K562 (cell line): Measurements from ENCODE around the gene SRCAP.

ENCODE experiments used
- BRCA1 ChIP-seq, 2 experiments: fragments of 450-650 bp in 1 of 2; sonication (generic) in 1 of 2; formaldehyde crosslinking in 1 of 2; IDR thresholded peaks; 2 replicates each; pipeline versions ENCODE4 v1.5.0 to v1.6.1; 2017 to 2020; ENCODE audit warnings: mild to moderate bottlenecking in 1 of 2, missing genetic modification reagents in 1 of 2
- CTCF ChIP-seq, 3 experiments: IDR thresholded peaks in 2 of 3; conservative IDR thresholded peaks in 1 of 3; 2 replicates each; pipeline ENCODE4 v1.5.1; 2011 to 2012; ENCODE audit warnings: low read length in 3 of 3, mild to moderate bottlenecking in 3 of 3, control low read depth in 2 of 3, improper control_type of control experiment in 1 of 3, inconsistent platforms in 1 of 3, low read depth in 1 of 3, mixed read lengths in 1 of 3, moderate library complexity in 1 of 3; ENCODE audit not compliant: insufficient read depth in 2 of 3
- EP300 ChIP-seq: IDR thresholded peaks from 2 replicates; pipeline ENCODE4 v1.6.1; 2012; ENCODE audit warnings: low read length, improper control_type of control experiment
- FOS ChIP-seq: IDR thresholded peaks from 3 replicates; pipeline ENCODE4 v1.6.1; 2011; ENCODE audit not compliant: insufficient read length; ENCODE audit errors: extremely low read depth
- MTA3 ChIP-seq: fragments of 450-650 bp; formaldehyde crosslinking; IDR thresholded peaks from 2 replicates; pipeline ENCODE4 v1.6.1; 2017; ENCODE audit warnings: mild to moderate bottlenecking, borderline replicate concordance
- RNF2 ChIP-seq: sonication (generic); IDR thresholded peaks from 2 replicates; pipeline ENCODE4 v1.6.1; 2016
- THRB ChIP-seq: fragments of 450-650 bp; formaldehyde crosslinking; conservative IDR thresholded peaks from 2 replicates; pipeline ENCODE4 v1.4.0; 2022; ENCODE audit warnings: mild to moderate bottlenecking, missing genetic modification characterization
- UBTF ChIP-seq, 2 experiments: IDR thresholded peaks; 2 replicates each; pipeline ENCODE4 v1.6.1; 2012; ENCODE audit warnings: improper control_type of control experiment in 2 of 2, low read depth in 2 of 2, low read length in 2 of 2, borderline replicate concordance in 1 of 2
- VEZF1 ChIP-seq: fragments of 200-800 bp; sonication (Bioruptor generic); IDR thresholded peaks from 2 replicates; pipeline ENCODE4 v1.6.1; 2017; ENCODE audit warnings: missing genetic modification characterization, missing compliant biosample characterization
- ZBTB49 ChIP-seq: sonication (generic); formaldehyde crosslinking; IDR thresholded peaks from 2 replicates; pipeline ENCODE4 v1.8.0; 2022; ENCODE audit warnings: missing genetic modification reagents, mild to moderate bottlenecking, borderline replicate concordance
- ZNF253 ChIP-seq: fragments of 250-450 bp; sonication (Bioruptor Pico); conservative IDR thresholded peaks from 2 replicates; pipeline ENCODE4 v1.6.1; 2021; ENCODE audit warnings: mild to moderate bottlenecking

- TF ChIP-seq VEZF1 (CRISPR knock-in tag): no peak
- no peak for TF ChIP-seq UBTF (IDR thresholded peaks at IDR 0.05; ENCODE audit: borderline replicate concordance in 1 of 2, low read depth in 2 of 2, low read length in 2 of 2)
- no peak for TF ChIP-seq THRB
- TF ChIP-seq CTCF (IDR thresholded peaks at IDR 0.05 in 2 of 3, conservative IDR thresholded peaks at IDR 0.05 in 1 of 3; ENCODE audit: insufficient read depth in 2 of 3, low read depth in 1 of 3, low read length in 3 of 3): no peak
- no peak for TF ChIP-seq EP300
- TF ChIP-seq ZNF253 (CRISPR knock-in tag): no peak
- no peak for TF ChIP-seq ZBTB49 (CRISPR knock-in tag)
- TF ChIP-seq MTA3: no peak
- TF ChIP-seq FOS: no peak
- no peak for TF ChIP-seq BRCA1 (IDR thresholded peaks at IDR 0.05)
- TF ChIP-seq BRCA1 (CRISPR knock-in tag; IDR thresholded peaks at IDR 0.05): no peak
- no peak for TF ChIP-seq RNF2
These were observed 66.0 kb downstream of the SRCAP start for GRCh38 chr16:30764816-30765465.
